LHCN-M2 (cell line): Measurements from ENCODE around the gene PRCC. TPM values are rescaled to one million over a fixed set of nuclear protein-coding genes. Genes with fewer than 3 reads are reported as not detected.
A peak's percentile ranks its signal among the peaks of the same experiment; 100 is the strongest.

Experiments used
- DNase-seq: peaks from one replicate; pipeline ENCODE4 v3.0.0-alpha.2; 2012; ENCODE audit warnings: low read depth
- total RNA-seq: library from RNA; depleted of rRNA; stranded (reverse); fragments of >200 nt; gene quantifications from 2 replicates; pipeline ENCODE4 v1.2.3, GENCODE V29; 2014; rRNA removed

The PRCC gene
- total RNA-seq, 1 experiment from 2014 or later: 44.4 TPM

DNA sequence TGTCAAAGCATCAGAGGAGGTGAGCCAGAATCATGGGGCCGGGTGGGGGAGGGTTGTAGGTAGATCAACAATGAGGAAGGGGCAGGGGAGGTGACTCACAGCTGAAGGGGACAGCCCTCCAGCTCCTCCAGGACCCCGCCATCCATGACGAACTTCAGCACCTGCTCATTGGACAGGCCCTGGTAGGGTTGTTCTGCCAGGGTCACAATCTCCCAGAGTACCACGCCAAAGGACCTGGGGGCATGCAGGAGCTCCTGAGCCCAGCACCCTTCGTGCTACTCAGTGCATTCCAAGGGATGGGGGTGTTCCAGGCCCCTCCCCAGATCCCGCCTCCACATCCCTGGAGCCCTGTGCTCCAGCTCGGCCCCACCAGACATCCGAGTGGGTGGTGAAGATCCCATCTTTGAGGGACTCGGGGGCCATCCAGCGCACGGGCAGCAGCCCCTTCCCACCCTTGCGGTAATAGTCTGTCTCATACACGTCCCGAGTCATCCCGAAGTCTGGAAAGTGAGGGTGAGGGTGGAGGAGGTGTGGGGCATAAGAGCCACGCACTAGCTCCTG lies 74.0 kb downstream of the PRCC start:
- no peak for DNase-seq

DNA sequence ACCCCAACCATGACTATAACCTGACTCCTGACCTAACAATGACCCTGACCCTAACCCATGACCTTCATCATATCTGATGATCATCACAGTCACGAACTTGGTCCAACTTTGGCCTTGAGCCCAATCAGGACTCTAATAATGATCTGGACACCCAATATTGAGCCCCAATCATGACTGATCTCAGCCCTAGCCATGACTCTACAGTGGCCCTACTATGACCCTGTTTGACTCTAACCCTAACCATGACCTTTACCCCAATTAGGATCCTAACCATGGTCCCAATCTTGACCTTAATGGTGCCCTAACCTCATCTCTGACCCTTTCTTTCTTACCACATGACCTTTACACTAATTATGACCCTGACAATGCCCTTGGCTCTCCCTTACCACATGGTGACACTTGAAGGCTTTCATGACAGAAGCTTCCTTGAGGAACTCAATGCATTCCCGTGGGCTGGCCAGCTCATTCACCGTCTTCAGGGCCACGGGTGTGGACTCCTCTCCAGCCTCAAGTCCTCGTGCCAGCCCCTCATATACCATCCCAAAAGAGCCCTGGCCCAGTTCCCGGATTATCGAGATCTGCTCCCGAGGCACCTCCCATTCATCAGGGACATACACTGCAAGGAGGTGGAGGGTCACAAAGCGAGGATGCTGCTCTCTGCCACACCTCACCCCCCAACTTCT lies 75.4 kb downstream of the PRCC start:
- no peak for DNase-seq

DNA sequence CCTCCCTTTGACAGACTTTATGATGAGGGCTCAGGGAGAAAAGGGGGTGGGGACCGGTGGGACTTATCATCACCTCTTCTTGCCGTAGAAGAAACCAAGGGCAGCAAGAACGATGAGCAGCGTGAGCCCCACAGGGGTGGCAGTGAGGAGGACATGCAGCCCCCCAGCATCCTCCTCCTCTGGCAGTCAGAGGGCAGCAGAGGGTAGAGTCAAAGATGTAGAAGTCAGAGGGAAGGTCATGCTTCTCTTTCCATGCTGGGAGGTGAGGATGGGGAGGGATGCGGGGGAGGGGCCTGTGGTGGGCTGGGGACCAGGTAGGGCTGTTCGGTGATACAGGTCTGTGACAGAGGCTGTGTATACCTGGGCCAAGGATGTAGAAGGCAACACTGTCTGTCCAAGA lies 76.8 kb downstream of the PRCC start:
- DNase-seq: no peak

DNA sequence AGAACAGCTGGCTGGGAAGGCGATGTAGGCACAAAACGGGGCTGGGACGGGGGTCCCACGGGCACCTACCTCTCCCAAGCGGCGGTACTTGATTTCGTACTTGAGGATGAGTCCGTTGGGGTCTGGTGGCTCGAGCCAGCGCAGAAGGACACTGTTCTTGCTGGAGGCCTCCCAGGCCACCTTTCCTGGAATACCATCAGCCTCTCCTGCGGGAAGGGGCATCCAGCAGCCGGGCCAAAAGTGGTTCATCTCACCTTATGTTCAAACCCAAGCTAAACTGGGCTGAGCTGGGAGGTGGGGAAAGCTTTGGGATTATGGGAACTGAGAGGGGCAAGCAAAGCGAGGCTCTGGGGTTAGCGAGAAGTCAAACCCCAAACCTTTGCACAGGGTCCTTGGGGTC lies 77.3 kb downstream of the PRCC start:
- DNase-seq: no peak

DNA sequence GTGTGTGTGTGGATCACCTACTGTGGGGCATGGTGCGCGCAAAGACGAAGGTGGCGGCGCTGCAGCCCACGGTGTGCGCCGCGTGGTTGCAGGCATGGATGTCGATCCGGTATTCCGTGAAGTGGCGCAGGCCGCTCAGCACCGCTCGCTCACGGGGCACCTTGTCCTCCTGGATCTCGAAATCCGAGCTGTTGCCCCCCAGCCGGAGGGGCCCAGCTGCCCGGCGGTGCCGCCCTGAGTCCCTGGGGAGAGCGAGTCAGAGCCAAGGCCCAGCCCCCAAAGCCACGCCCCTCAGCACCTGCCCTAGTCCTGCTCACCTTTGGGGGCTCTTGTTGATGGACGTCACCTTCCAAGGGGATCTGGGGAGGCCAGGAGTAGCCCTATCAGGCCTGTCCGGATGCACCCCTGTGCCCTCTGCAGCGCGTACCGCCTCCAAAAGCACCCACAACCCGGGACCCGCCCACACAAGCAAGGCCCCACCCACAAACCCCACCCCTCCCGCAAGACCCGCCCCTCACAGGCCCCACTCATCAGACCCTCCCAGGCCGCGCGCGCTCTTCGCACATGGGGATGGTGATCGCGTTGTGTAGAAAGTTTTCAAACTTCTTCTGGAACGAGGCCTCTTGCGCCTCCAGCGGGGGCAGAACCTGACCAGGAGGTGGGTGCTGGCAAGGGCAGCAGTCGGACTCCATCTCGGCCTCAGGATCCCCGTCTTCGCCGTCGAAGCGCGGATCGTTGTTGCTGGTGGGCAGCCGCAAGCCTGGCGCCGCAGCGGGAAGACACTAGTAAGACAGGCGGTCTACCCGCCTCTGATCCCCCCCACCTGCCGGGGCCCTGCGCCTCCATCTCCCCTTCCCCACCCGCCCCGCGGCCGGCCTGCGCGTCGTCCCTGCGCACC lies 78.0 kb downstream of the PRCC start:
- DNase-seq: no peak

DNA sequence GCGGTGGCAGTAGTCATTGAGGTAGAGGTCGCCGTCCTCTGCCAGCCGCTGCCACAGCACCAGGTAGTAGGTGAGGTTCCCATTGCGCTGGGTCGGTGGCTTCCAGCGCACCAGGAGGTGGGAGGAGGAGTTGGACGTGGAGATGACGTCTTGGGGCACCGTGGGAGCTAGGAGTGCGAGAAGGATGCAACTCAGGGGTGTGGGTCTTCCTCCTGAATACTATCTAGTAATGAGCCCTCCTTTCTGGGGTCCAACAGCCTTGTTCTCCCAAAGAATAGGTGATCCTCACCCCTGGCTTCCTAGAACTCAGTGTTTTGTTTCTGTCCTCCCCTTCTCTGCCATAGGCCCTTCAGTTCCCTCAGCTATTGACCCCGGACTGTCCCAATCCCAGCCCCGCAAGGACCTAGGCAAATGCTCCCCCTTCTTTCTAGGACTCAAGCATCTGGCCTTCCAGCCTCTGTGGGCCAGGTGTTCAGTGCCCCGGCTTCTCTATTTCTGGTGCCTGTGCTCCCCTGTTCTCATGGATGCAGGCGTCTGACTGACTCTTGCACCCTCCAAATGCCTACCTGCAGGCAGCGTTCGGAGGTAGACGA lies 78.7 kb downstream of the PRCC start:
- DNase-seq: no peak

DNA sequence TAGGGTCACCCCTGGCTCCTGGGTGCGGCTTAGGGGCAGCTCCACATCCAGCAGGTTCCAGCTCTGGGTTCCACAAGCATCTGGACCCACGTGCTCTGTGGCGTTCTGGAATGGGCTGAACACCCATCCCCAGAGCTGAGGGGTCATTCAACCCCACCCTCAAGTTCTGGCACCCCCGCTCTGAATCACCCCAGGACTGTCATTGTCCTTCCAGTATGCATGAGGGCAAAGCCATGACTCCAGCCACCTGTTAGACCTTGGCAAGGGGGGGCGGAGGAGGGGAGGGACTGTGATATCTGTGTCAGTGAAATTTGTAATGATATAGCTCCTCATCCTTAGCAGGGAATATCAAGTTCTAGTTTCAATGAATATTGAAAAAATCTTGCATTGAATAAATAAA lies 79.3 kb downstream of the PRCC start:
- no peak for DNase-seq

DNA sequence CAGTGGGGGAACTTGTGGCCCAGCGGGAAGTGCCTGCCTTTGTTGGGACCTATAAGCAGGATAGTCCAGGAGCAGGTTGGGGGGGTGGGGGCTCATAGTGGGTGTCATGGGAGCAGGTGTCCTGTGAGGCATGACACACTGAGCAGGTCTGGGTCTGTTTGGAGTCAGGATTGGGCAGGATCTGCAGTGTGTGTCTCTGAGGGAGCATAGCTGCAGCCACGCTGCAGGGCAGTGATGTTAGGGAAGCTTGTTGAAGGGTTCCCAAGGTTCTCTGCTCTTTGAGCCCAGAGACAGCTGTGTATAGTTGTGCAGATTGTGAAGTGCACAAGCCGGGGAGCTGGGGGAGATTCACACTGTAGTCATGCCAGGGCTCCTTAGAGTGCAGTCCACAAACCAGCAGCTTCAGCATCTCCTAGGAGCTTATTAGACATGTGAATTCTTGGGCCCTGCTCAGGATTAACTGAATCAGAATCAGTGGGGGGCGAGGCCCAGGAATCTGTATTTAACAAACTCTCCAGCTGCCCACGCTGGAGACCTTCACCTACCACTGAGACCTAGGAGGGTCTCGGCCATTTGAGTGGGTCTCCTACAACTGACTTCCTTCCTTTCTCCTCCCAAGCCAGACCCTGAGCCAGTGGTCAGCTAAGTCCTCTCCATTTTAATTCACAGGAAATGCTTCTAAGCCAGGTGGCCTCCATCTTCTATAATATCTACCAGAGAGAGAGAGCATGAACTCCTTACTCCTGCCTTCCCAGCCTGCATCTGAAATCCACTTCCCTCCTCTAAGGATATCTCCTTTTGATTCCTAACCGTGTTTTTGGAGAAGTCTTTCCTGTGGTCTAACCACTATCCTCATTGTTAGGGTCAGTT lies 80.5 kb downstream of the PRCC start:
- peak; percentile 27 for DNase-seq

DNA sequence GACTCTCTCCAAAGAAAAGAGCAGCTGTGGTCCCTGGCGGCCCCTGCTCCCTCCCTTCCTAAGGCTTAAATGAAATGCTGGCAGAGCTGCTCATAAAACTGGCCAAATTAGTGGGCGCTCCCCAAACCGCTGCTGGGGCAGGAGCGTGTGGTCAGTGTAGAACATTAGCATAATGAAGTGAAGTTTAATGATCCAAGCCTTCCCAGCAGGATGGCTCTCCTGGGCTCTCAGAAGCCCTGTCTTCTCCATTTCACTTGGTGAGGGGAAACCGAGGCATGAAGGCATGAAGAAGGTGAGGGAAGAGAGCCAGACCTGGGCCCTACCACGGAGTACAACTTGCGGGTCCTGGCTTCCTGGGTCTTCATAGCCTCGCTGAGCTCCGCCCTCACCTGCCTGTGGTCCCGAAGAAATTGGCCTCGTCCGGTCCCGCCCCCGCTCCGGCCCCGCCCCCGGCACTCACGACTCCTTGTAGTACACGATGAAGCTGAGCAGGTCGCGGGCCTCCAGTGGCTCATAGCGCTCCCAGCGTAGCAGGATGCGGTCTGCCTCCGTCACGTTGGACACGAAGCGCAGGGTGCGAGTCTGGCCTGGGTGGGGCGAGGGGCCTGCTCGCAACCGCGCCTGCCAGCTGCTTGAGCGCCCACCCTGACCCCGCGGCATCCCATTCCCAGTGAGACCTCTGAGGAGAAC lies 81.3 kb downstream of the PRCC start:
- DNase-seq: no peak

DNA sequence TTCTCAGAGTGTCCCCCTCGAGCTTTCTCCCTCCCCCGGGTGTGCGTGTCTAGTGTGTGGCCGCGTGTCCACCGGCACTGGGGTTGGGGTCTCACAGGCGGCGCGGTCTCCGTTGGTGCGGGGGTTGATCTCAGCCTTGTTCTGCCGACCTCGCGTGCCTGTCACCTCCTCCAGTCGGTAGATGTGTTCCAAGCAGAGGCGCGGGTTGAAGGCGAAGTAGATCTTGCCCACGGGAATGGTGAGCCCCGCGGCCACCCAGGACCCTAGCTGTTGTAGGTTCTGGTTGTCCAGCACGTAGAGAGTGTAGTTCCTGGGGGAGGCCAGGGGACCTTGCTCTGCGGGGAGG lies 81.8 kb downstream of the PRCC start:
- no peak for DNase-seq

Other genes starting within 250 kb of the PRCC start
- gene IQGAP3, start 195.0 kb upstream of the PRCC start, total RNA-seq: 45.6 and 48.0 TPM in 2 replicates
- gene TTC24, start 187.8 kb upstream of the PRCC start, total RNA-seq: not detected in 2 replicates
- 74.9 and 101 TPM in 2 replicates for gene NAXE, start 175.8 kb upstream of the PRCC start, total RNA-seq
- 24.1 and 26.0 TPM in 2 replicates for gene GPATCH4, start 166.1 kb upstream of the PRCC start, total RNA-seq
- gene HAPLN2, start 148.1 kb upstream of the PRCC start, total RNA-seq: not detected in 2 replicates
- not detected in 2 replicates for gene BCAN, start 125.4 kb upstream of the PRCC start, total RNA-seq
- gene NES, start 90.1 kb upstream of the PRCC start, total RNA-seq: 470 and 483 TPM in 2 replicates
- 1.5 and 2.2 TPM in 2 replicates for gene CRABP2, start 62.0 kb upstream of the PRCC start, total RNA-seq
- 10.0 and 11.2 TPM in 2 replicates for gene METTL25B, start 39.1 kb upstream of the PRCC start, total RNA-seq
- 14.2 and 25.6 TPM in 2 replicates for gene ISG20L2, start 38.8 kb upstream of the PRCC start, total RNA-seq
- gene MRPL24, start 26.4 kb upstream of the PRCC start, total RNA-seq: 80.4 and 86.1 TPM in 2 replicates
- 327 and 339 TPM in 2 replicates for gene HDGF, start 15.9 kb upstream of the PRCC start, total RNA-seq
- not detected in 2 replicates for gene SH2D2A, start 49.3 kb downstream of the PRCC start, total RNA-seq
- not detected in 2 replicates for gene INSRR, start 91.6 kb downstream of the PRCC start, total RNA-seq
- 0.19 TPM in 1 of 2 replicates, not detected in the other for gene NTRK1, start 93.3 kb downstream of the PRCC start, total RNA-seq
- gene PEAR1, start 126.2 kb downstream of the PRCC start, total RNA-seq: 0.19 and 0.23 TPM in 2 replicates
- gene LRRC71, start 153.1 kb downstream of the PRCC start, total RNA-seq: not detected in 2 replicates